GM12878 (cell line): ENCODE data around the gene FRAS1. TPM values are rescaled to one million over a fixed set of nuclear protein-coding genes. Genes with fewer than 3 reads are reported as not detected.
A peak's percentile ranks its signal among the peaks of the same experiment; 100 is the strongest.

Experiments used
- ATAC-seq: fragments of 200-7000 bp; cut with Tn5 transposase; 3 replicates; pipeline ENCODE4 v1.9.1; 2020; ENCODE audit warnings: mild to moderate bottlenecking, moderate library complexity
- BruUV-seq: library from RNA; stranded (reverse); fragments of 400-500 nt; replicated peaks from 2 replicates; lab custom pipeline; 2021; lab: Mats Ljungman, UMichigan
- CTCF ChIA-PET: fragments of 300-600 bp; sonication (Branson Sonifier 250); formaldehyde crosslinking; extraction: SDS; loops from one replicate; lab custom pipeline; 2021; ENCODE audit warnings: inconsistent platforms; lab: Yijun Ruan, JAX
- POLR2A ChIA-PET: fragments of 350-600 bp; formaldehyde crosslinking; extraction: SDS; loops from one replicate; lab custom pipeline; 2021; ENCODE audit warnings: inconsistent platforms; lab: Charles Lee
- RAD21 ChIA-PET: fragments of 300-600 bp; sonication (Branson Sonifier 250); formaldehyde crosslinking; loops from one replicate; lab custom pipeline; 2023; ENCODE audit warnings: antibody characterized with exemption; ENCODE audit not compliant: unreplicated experiment; lab: Charles Lee
- SMC1A ChIA-PET: fragments of 300-600 bp; sonication (Branson Sonifier 250); formaldehyde crosslinking; loops from one replicate; lab custom pipeline; 2023; ENCODE audit not compliant: unreplicated experiment, uncharacterized antibody; lab: Charles Lee
- DNase-seq: peaks from one replicate; pipeline ENCODE4 v3.0.0-alpha.2; 2011; ENCODE audit warnings: low read depth, low spot score
- FAIRE-seq: peaks from 3 replicates; lab custom pipeline; 2011; peaks lifted over from hg19 to GRCh38; lab: Jason Lieb, UNC
- H2AFZ ChIP-seq: 2 replicates; pipeline ENCODE4 v1.6.0; 2011; ENCODE audit warnings: low read depth, low read length, control low read depth; ENCODE audit not compliant: control insufficient read depth
- H3K27ac ChIP-seq: 2 replicates; pipeline ENCODE4 v1.5.1; 2011; ENCODE audit warnings: control low read depth; ENCODE audit not compliant: control insufficient read depth, insufficient read depth
- H3K27me3 ChIP-seq, 2 experiments: replicated peaks in 1 of 2; 2 replicates each; pipeline versions ENCODE4 v1.6.0 to v1.6.1; 2011; ENCODE audit warnings: low read length in 1 of 2; ENCODE audit not compliant: control insufficient read depth in 2 of 2, insufficient read depth in 2 of 2
- H3K36me3 ChIP-seq, 2 experiments: 2 replicates each; pipeline ENCODE4 v1.5.1; 2011; ENCODE audit warnings: low read length in 1 of 2; ENCODE audit not compliant: control insufficient read depth in 2 of 2, insufficient read depth in 2 of 2
- H3K4me1 ChIP-seq: 2 replicates; pipeline ENCODE4 v1.6.1; 2011; ENCODE audit warnings: mild to moderate bottlenecking, low read length, moderate library complexity, mixed read lengths; ENCODE audit not compliant: control insufficient read depth, insufficient read depth
- H3K4me2 ChIP-seq: 2 replicates; pipeline ENCODE4 v1.6.0; 2011; ENCODE audit warnings: control low read depth; ENCODE audit not compliant: control insufficient read depth, insufficient read depth
- H3K4me3 ChIP-seq: fragments of 200-600 bp; sonication (generic); 2 replicates; pipeline ENCODE4 v1.5.1; 2016
- H3K79me2 ChIP-seq: 2 replicates; pipeline ENCODE4 v1.6.0; 2011; ENCODE audit warnings: low read length; ENCODE audit not compliant: control insufficient read depth, insufficient read depth
- H3K9ac ChIP-seq: 2 replicates; pipeline ENCODE4 v1.8.0; 2011; ENCODE audit warnings: low read length, control low read depth, mixed read lengths; ENCODE audit not compliant: control insufficient read depth, insufficient read depth
- H3K9me3 ChIP-seq: replicated peaks from 3 replicates; pipeline ENCODE4 v1.5.1; 2011; ENCODE audit warnings: mild to moderate bottlenecking, low read length; ENCODE audit not compliant: control insufficient read depth, insufficient read depth
- H4K20me1 ChIP-seq: 2 replicates; pipeline ENCODE4 v1.6.0; 2011; ENCODE audit not compliant: control insufficient read depth, insufficient read depth
- IRF4 ChIP-seq: IDR thresholded peaks from 2 replicates; pipeline ENCODE4 v1.6.1; 2011; ENCODE audit warnings: low read depth, low read length
- NFYA ChIP-seq: IDR thresholded peaks from 2 replicates; pipeline ENCODE4 v1.6.1; 2011; ENCODE audit warnings: low read depth, mild to moderate bottlenecking, low read length, improper control_type of control experiment, borderline replicate concordance
- NFYB ChIP-seq: IDR thresholded peaks from 2 replicates; pipeline ENCODE4 v1.6.1; 2011; ENCODE audit warnings: low read depth, mild to moderate bottlenecking, low read length, improper control_type of control experiment, moderate library complexity; ENCODE audit not compliant: insufficient read depth
- NR2C2 ChIP-seq: IDR thresholded peaks from 2 replicates; pipeline ENCODE4 v1.6.1; 2011; ENCODE audit warnings: borderline replicate concordance, low read depth; ENCODE audit not compliant: control insufficient read depth, insufficient read length
- POLR2AphosphoS2 ChIP-seq: IDR thresholded peaks from 2 replicates; pipeline ENCODE4 v1.6.1; 2011; ENCODE audit warnings: low read depth, mild to moderate bottlenecking, low read length, improper control_type of control experiment, moderate library complexity
- SRF ChIP-seq, 2 experiments: IDR thresholded peaks; 2 replicates each; pipeline ENCODE4 v1.6.1; 2011; ENCODE audit warnings: low read depth in 2 of 2, low read length in 2 of 2, mild to moderate bottlenecking in 1 of 2, moderate library complexity in 1 of 2
- YBX1 ChIP-seq: fragments of 450-650 bp; IDR thresholded peaks from 2 replicates; pipeline ENCODE4 v1.6.1; 2016; ENCODE audit warnings: antibody characterized with exemption
- WGBS: methylation state at CpG from one replicate; pipeline ENCODE4 v1.1.6; 2016; ENCODE audit warnings: low lambda C conversion rate; ENCODE audit not compliant: insufficient replicate concordance, insufficient coverage; ENCODE audit errors: missing lambda C conversion rate; 5-methylcytosine and 5-hydroxymethylcytosine counted together
- in situ Hi-C: fragments of 300-500 bp; cut with MboI; formaldehyde crosslinking; loops from 9 replicates; pipeline ENCODE4 v1.14.3; 2018; ENCODE audit warnings: mixed read lengths
- intact Hi-C: fragments of 100-400 bp; cut with micrococcal nuclease; formaldehyde crosslinking; loops from one replicate; pipeline ENCODE4 v1.14.2; 2022; ENCODE audit not compliant: unreplicated experiment
- polyA plus RNA-seq, 11 experiments: library from polyadenylated mRNA; depleted of rRNA in 4 of 11; unstranded in 6 of 11; stranded (reverse) in 5 of 11; fragments of >200 nt; fragmentation: Nextera tagmentation in 4 of 11; fragmentation: Illumina TruSeq in 1 of 11; extraction: Ambion mirVana in 4 of 11; extraction: Trizol in 1 of 11; gene quantifications; 1 replicate in 1 of 11; 2 replicates in 10 of 11; pipeline versions ENCODE4 v1.2.1 to v1.2.3, GENCODE V29; 2011 to 2016; ENCODE audit warnings: inconsistent platforms in 2 of 11, missing spikeins in 2 of 11, low read depth in 1 of 11
- total RNA-seq, 4 experiments: library from RNA; depleted of rRNA in 3 of 4; stranded (reverse); fragments of >200 nt in 3 of 4; fragmentation: Illumina TruSeq in 1 of 4; extraction: Trizol in 1 of 4; gene quantifications; 2 replicates each; pipeline versions ENCODE4 v1.2.1 to v1.2.3, GENCODE V29; 2013 to 2021

Gene FRAS1
- total and polyA plus RNA-seq, 10 of the 15 experiments (the other 5 are each of a cell fraction or from before 2014, with no cell fraction given): 0.08 to 11.7 (median 0.20) TPM

DNA sequence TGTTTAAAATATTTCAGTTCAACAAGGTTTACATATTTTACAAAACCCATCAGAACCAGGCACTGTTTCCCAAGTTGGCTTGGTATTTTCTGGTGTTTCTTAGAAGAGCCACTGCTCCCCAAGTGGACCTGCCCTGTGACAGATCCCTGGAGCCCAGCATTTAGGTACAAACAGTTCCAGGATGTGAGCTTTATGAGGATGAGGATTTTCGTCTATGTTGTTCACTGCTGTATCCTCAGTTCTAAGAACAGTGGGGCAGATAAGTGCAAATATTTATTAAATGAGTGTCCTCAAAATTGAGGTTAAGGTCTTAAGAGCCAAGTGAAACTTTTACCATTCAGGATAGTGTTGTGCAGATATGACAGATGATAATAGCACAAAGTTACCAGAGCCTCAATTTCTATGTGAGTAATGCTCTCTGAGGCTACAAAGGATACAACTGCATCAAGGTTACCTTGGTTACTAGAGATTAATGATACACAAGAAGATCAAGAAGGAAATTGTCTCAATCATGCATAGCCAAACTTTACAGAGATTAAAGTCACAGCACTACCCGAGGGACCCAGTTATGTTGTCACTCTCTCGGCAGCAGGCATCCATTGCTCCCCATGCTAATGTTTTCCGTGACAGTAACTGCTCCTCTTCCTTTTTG lies 531.9 kb downstream of the FRAS1 start:
- TF ChIP-seq NR2C2 (no peak), IRF4 (no peak), YBX1 (no peak), NFYA (no peak), SRF (IDR thresholded peaks at IDR 0.05; ENCODE audit: low read depth in 2 of 2, low read length in 2 of 2) (no peak), POLR2AphosphoS2 (no peak), NFYB (no peak)
- BruUV-seq: no TSS peak
- Histone ChIP-seq H3K9ac (no peak overlapping the region), H4K20me1 (no peaks in the 10 kb centered on the region), H3K9me3 (no peaks in the 10 kb centered on the region), H3K36me3 (no peaks in the 10 kb centered on the region), H3K79me2 (no peaks in the 10 kb centered on the region), H3K4me3 (no peak overlapping the region), H2AFZ (no peak overlapping the region), H3K4me1 (no peaks in the 10 kb centered on the region), H3K4me2 (no peak overlapping the region), H3K27ac (no peak overlapping the region), H3K27me3 (no peaks in the 10 kb centered on the region)
- FAIRE-seq (no peak), DNase-seq (no peak), ATAC-seq (peak; percentile 69)
- in situ Hi-C loops: no loop called here
- CTCF ChIA-PET: interaction anchor here (0.6 to 6.4 kb wide), 8 partner anchors 9 to 544 kb away, joined by 3 to 39 read pairs (median 4); no protein-coding TSS in a partner anchor
- SMC1A ChIA-PET: interaction anchor here (0.9 to 5.6 kb wide), 3 partner anchors 9 to 22 kb away, joined by 3 to 69 read pairs (median 4); no protein-coding TSS in a partner anchor
- intact Hi-C loops: no loop called here
- POLR2A ChIA-PET: no interaction called here
- RAD21 ChIA-PET: interaction anchor here (0.6 to 1.4 kb wide), 2 partner anchors 37 to 529 kb away, joined by 3 to 4 read pairs; no protein-coding TSS in a partner anchor
- WGBS: 1% methylated on average over 4 of the region's 4 CpGs
